Activated CD8-positive, alpha-beta memory T cell treated with anti-CD3 and anti-CD28 coated beads for 4 hours (primary cell): ENCODE data around the gene SLC13A3.

Source experiments
- DNase-seq, 2 donors: peaks; one replicate each; pipeline ENCODE4 v3.0.0-alpha.2; 2020; ENCODE audit warnings: low read depth in 2 of 2

Gene SLC13A3

DNA sequence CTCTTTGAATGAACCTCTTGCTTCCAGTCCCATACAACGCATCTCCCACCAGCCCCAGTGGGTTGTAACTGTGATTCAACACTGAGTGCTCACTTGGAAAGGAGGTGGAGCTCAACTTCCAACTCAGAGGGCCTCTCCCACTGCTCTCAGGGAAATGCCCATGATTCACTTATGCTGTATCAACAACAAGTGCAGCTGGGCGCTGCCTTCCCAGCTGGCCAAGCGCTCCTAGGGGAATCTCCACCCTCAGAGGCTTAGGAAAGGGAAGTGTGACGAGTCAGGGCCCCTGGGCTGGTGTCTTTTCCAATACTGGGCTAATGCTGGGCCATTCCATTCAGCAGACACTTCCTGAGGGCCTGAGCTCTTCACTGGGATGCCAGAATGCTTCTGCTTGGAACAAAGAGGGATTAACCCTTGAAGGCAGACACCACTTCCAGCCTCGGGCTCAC, 92.7 kb downstream of the SLC13A3 start:
- no peak for DNase-seq

DNA sequence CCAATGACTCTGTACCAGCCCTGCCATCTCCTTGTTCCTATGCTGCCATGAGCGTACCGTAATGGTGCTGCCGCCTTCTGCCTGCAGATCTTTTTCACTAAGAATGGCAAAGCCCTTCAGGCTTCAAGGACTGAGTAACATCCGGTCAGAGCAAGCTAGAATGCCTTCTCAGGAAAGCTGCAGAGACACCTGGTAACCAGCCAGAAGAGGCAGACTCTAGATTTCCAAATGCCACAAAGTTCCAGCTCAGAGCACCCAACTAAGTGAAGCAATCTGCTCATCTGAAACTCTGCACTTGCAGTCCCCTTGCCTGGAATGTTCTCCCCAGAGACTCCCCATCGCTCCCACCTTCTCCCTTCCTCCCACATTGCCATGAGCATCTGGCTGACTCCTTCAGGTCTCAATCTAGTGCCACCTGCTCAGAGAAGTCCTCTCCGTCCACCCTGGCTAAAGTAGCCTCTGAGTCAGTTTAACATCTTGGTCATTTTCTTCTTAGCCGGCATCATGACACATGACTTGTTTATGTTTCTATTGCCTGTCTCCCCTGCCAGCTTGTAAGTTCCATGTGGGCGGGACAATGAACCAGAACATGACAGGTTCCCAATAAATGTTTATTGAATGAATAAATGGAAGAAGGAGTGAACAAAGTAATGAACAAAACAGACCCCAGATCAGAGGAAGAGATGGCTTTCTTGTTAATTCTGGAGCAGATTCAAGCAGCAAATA, 93.9 kb downstream of the SLC13A3 start:
- no peak for DNase-seq

DNA sequence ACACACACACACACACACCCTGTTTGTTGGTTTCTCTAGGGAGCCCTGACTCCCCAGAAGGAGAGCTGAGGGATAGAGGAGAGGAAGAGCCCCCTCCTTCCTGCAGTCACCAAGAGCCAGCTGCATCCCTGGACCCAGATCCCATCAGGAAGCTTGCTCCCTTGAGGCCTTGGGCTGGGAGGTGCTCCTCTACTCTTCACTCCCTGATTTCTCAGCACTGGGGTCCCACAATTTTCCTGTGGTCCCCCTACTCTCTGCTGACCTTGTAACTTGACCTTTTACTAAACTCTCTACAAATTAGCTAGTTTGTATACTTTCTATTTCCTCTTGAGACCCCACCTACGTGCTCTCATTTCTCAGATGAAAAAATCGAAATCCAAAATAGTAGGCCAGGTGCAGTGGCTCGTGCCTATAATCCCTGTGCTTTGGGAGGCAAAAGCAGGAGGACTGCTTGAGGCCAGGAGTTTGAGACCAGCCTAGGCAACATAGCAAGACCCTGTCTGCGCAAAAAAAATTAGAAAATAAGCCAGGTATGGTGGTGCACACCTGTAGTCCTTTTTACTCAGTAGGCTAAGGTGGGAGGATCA, 95.8 kb downstream of the SLC13A3 start:
- no peak for DNase-seq

DNA sequence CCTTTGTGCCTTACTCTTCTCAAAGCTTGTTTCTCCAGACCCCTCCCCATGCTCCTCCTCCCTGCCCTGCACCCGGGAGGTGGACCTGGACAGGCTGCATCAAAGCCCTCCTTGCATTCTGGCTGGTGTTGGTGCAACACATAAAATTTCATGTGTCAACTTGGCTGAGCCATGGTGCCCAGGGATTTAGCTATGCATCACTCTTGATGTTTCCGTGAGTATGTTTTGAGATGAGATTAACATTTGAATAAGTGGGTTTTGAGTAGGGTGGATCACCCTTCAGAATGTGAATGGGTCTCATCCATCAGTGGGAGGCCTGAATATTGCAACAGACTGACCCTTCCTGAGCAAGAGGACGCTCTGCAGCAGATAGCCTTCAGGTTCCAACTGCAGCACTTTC, 96.4 kb downstream of the SLC13A3 start:
- DNase-seq, result no peak

DNA sequence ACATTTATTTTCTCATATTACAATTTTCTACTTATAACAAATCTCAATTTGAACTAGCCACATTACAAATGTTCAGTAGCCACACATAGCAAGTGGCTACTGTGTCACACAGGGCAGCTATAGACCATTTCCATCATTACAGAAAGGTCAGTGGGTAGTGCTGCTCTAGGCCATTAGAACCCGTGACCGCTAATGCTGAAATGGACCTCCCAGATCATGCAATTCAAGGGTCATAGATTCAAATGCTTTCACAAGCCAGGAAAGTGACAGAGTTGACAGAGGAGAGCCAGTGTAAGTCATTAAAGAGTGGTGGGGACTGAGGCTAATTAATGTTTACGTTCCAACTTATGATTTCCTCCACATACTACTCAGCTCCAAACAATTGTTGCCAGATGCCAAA, 97.3 kb downstream of the SLC13A3 start:
- DNase-seq, result no peak

DNA sequence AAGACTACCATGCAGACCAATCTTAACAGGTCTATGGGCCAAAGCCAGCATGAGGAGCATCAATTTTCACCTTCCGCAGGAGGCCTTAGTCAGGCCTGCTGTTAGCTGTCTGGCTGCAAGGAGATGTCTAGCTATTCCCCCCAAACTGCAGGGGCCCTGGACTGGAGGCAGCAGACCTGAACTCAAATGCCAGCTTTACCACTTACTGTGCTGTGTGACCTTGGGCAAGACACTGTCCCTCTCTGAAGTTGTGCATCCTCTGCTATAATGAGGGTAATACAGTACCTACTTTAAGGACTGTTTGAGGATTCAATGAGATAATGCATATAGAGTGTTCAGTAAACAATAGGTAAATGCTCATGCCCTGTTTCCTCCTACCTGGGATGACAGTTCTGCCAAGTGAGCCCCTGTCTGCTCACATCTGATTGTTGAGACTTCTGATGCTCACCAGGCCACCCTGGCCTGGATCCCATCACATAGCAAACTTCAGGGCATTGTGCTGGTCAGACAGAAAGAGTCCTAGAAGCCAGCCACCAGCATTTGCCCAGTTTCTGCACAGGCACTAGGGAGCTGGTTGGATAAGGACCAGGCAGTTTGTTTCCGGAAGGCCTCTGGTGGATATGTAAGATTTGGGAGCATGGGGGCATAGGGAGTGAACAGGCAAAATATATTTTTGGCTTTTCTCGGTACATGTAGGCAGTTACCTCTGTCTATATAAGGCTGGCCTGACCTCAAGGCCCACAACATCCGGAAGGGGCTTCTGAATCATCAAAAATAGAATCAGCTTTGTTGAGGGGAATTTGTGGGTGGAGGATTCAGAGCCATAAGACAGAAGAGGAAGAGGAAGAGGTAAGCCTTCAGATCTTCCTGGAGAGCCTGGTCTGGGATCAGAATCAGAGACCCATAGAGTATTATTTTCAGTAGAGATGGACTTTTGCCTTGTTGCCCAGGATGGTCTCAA, 98.5 kb downstream of the SLC13A3 start:
- DNase-seq, result peak; percentile 5 to 19

DNA sequence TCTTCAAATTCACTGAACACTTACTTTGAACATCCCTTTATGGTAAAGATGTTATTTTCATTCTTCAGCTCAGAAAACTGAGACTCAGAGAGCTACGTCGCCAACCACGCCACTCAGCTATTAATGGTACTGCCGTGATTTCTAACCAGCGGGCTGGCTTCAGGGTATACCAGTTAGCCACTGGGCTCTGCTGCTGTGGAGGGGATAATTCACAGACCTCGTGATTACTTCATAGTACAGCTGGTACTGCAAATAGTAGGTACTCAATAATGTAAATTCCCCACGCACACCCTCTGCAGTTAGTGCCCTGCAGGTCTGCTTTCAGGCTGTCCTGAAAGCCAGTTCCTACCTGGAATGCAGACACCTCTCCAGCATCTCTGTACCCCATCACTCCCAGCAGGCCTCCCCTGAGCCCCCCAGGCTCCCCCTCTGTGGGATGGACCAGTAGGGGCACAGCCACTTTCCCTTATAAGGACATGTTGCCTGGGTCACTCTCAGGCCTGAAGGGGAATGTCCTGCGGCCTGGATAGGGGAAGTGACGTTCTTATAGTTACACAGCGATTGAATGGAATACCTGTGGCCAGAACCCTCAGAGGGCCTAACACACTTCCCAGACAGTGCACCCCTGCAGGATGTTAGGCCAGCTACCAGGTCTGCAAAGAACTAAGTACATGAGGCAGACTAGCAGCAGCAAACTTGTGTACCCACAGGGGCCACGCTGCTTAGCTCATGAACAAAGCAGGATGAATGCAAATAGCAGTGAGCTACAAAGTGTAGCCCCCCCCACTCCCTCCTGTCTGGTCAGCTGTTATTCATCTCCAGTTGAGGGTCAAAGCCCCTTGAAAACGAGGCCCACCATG, 99.5 kb downstream of the SLC13A3 start:
- DNase-seq, result no peak

DNA sequence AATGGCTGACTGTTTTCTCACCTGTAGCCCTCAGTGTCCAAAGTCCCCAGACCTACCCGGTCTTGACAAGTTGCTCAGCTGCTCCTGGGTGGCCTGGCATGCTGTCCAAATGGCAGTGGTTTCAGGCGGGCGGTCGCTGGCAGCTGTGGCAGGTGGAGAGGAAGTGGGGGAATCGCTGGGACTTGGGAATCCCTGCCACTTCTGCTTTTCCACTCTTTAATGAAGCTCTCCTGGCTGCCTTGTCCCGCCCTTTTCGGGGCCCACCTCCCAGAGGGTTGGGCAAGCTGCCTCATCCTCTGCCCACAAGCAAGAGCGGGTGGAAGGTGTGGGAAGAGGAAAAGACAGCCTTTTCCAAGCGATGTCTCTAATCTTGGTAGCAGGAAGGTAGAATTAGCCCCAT, 100.8 kb downstream of the SLC13A3 start, which contains the start of gene OCSTAMP:
Gene OCSTAMP, minus strand, starts transcription at position 194 of the 400 bp plus-strand sequence. Its CDS starts 94 bp downstream, at position 100.
- DNase-seq, result no peak

DNA sequence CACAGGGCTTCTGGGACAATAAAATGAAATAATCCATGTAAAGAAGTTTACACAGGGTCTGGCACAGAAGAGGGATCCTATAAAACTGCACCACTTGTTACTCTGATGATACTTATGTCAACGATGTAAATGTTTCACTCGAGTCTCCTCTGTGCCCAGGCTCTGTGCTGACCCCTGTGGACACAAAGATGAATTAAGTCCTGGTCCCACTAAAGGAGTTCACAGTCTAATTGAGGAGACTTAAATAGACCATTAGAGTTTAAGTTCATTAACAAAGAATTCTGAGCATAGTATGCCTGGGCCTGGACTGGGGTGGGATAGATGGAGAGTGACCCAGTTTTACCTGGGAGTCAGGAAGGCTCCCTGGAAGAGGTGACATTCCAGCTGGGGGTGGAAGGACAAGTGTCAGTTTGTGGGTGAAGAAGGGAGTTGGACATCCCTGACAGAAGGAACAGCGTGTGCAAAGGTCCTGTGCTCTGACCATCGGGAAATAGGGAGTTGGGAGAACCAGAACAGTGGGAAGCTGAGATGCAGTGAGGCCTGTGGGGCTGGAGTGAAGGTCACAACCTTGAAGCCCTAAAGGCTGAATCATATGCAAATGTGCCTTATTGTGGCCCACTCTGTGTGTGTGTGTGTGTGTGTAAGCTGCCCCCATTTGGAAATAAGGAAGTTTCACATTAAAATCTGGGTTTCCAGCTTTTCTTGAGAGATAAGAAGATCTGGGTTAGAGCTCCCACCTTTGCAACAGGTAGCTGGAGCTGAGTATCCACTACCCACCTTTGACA, 101.9 kb downstream of the SLC13A3 start:
- no peak for DNase-seq

DNA sequence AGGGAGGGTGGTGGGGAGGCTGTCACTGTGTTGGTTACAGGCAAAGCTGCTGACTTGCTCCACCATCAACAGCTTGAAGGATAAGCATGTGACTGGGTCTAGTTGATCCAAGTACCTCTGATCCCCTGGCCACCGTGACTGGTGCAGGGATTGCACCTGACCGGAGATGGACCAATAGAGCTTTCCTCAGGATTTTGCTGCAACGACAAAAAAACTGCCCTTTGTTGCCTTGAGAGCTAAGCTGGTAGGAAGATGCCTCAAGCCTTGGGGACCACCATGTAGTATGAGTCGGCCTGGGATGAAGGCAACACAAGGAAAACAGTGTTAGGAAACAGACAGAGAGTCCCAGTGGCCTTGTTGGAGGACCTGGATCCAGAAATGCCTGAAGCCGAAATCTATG, 102.6 kb downstream of the SLC13A3 start:
- DNase-seq, result no peak

DNA sequence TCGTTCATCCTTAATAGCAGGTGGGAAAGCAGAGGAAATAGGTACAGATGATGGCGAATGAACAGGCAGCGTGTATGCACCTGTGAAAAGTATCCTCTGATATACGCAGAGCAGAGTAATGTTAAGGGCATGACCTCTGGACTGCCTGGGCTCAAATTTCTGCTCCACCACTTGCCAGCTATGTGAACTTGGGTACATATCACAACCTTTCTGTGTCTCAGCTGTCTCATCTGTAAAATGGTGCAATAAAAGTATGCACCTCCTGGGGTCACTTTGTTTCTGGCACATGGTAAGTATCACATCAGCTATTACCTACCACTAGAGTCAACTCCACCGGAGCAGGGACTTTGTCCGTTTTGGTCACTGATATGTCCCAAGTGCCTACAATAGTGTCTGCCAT, 103.3 kb downstream of the SLC13A3 start:
- DNase-seq, result no peak

DNA sequence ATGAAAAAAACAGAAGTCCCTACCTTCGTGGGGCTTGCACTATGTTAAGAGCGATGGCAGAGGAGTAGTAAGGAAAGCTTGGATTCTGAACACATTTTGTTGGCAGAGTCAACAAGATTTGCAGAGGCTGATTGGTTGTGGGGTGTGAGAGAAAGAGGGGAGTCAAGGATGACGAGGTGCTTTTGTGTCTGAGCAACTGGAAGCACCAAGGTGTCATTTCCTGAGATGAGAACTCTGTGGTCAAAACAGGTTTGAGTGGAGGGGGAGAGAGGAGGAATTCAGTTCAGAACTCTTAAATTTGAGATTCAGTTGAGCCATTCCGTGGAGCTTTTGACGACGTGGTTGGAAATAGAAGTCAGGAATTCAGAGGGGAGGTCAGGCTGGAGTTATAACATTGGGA, 104.3 kb downstream of the SLC13A3 start:
- no peak for DNase-seq

DNA sequence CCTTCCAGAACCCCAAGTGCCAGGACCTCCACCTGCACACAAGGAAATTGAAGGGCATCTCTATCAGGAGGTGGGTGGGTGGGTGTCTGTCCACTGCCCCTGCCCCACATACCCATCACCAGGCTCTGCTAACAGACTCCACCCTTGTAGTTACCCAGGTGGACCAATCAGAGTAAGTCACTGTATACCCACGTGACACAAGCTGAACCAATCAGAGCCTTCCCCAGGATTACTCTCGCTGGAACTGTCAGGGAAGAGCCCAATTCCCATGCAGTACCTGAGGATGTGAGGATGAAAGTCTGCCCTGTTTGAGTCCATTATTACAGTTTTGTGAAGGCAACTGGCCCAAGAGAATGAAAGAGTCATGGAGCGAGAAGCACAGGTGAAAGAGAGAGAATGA, 105.0 kb downstream of the SLC13A3 start:
- DNase-seq, result no peak

DNA sequence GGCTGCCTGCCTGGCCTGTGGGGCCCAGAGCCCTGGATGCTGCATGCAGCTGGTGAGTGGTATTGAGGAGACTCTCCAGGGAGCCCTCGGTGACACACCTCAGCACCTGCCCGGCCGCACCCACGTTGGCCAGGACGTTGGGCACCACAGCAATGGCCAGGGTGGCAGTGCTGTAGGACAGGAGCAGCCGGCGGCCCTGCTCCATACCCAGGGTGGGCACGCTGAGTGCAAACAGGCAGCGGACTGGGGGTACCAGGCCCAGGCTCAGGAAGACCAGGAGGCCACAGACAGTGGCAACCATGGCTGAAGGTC, 105.5 kb downstream of the SLC13A3 start:
- DNase-seq, result no peak

DNA sequence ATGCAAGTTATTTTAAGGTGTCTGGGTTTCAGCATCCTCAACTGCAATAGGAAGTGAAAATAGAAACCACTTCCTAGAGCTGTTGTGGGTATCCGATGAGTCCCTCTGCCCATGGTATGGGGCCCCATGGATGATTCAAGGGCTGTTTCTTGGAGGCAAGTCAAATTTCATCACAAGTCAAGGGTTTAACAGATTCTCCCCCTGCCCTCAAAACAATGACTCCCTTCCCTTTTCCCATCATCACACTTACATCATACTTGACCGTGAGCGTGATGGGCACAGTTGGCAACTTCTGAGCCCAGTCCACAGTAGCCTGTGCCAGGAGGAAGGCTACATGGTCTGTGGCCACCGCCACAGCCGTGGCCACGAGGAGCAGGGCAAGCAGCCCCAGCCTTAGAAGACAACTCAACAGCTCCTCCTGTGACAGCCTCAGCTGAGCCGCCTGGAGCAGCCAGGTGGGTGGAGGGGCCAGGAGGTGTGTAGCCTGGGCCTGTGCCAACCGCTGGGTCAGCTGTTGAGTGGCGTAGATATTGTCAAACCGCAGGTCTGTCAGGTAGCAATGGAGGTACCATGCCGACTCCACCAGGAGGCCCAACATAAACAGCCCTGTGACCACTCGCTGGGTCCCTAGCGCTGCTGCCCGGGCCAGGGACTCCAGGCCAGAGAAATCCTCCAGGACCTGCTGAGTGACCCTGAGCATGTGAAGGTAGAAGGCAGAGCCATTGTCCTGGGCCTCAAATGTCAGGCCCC, 106.0 kb downstream of the SLC13A3 start:
- no peak for DNase-seq

DNA sequence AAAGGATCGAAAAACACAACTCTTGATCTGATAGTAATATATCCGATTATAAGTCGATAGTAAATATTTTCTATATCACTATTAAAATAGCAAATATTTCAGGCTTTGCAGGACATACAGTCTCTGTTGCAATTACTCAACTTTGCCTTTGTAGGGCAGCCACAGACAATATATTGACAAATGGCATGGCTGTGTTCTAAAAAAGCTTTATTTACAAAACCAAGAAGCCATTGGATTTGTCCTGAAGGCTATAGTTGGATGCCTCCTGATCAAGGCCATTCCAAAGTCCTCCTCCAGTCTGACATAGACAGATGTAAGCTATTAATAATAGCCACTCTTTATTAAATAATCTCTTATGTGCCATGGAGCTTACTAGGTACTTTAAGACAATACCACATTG, 106.7 kb downstream of the SLC13A3 start:
- DNase-seq, result no peak

DNA sequence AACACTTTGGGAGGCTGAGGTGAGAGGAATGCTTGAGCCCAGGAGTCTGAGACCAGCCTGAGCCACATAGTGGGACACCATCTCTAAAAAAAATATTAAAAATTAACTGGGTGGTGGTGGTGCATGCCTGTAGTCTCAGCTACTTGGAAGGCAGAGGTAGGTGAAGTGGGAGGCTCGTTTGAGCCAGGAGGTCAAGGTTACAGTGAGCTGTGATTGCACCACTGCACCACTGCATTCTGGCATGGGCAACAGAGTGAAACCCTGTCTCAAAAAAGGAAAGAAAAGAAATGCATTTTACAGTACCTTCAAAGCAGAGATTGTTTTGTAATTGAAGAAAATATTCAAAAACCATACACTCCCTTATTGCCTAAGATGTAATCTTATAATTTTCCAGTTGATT, 107.3 kb downstream of the SLC13A3 start:
- no peak for DNase-seq

DNA sequence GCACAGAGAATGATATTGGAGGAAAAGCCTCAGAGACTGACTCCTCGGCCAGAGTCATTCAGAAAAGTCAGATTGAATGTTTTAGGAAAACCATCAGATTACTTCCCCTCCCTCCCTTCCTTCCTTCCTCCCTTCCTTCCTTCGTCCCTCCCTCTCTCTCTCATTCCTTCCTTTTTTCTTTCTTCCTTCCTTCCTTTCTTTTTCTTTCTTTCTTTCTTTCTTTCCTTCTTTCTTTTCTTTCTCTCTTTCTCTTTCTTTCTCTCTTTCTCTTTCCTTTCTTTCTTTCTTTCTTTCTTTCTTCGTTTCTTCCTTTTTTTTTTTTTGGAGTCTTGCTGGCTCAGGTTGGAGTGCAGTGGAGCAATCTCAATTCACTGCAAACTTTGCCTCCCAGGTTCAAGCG, 108.2 kb downstream of the SLC13A3 start:
- no peak for DNase-seq

DNA sequence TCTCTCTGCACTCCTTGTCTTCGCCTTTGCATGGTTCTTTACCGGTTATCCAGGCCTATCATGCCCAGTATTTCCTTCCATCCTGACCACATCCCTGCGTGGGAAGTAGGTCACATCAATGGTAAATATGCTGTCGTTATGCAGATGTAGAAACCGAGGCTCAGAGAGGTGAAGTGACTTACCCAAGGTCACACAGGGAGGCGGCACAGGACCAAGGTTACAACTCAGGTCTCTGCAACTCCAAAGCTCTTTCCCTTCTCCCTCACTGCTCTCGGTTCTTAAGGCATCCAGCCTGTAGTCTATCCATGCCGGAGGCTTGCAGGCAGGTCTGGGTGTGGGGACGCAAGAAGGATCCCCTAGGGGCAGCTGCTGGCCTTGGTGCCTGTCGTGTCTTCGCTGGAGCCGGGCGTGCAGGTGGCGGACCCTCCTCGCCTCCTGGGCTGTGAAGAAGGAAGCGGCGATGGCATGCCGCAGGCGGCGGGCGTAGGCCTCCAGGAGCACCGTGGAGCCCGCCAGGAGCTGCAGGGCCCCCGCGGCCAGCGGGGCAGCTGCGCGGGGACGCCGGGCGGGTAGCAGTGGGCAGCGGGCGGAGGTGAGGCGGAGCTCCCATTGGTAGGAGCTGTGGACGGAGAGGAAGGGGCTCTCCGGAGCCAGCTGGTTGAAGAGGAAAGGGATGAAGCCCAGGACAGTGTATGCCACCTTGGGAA, 109.9 kb downstream of the SLC13A3 start:
- DNase-seq, result no peak

DNA sequence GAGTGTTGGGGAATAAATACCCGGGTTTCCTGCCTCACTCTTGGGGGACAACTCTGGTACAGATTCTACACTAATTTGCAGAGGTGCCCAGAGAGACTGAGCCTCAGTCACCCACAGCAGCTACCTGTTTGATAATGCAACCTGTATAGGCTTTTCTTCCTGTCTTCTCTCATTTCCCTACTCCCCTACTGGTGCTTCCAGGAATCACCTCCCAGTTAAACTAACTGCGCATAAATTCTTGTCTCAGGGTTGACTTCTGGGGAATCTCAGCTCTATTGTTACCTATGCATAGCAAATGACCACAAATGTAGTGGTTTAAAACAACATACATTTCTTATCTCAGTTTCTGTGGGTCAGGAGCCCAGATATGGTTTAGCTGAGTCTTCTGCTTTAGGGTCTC, 112.1 kb downstream of the SLC13A3 start:
- no peak for DNase-seq
